Measurements from ENCODE around the gene KCNH5.

GRCh38 chr14:62722406-62722805, 322.9 kb downstream of the KCNH5 start:
- TF ChIP-seq MAZ (IDR thresholded peaks at IDR 0.05; ENCODE audit: borderline replicate concordance, low read depth, low read length) (no peak), JUN (IDR thresholded peaks at IDR 0.05) (no peak), CTCF (IDR thresholded peaks at IDR 0.05) (no peak), E2F6 (IDR thresholded peaks at IDR 0.05; ENCODE audit: borderline replicate concordance, low read depth) (no peak), POLR2A (IDR thresholded peaks at IDR 0.05; ENCODE audit: low read length) (no peak), ELK1 (IDR thresholded peaks at IDR 0.05; ENCODE audit: low read depth, low read length) (no peak), HDAC2 (IDR thresholded peaks at IDR 0.05) (no peak), CHD2 (IDR thresholded peaks at IDR 0.05; ENCODE audit: low read length, partially characterized antibody) (no peak), MAFK (IDR thresholded peaks at IDR 0.05; ENCODE audit: partially characterized antibody) (no peak), TP53 (CRISPR knock-in tag; IDR thresholded peaks at IDR 0.05) (no peak)

All from A549 (cell line).